Loucy (cell line): ENCODE data around the gene LRRC72.

Experiments
- H2AFZ ChIP-seq: fragments of 200-600 bp; sonication (generic); 2 replicates; pipeline ENCODE4 v1.6.0; 2016; ENCODE audit warnings: antibody characterized with exemption, mild to moderate bottlenecking, low read length, moderate library complexity
- H3F3A ChIP-seq: fragments of 200-600 bp; 2 replicates; pipeline ENCODE4 v1.6.0; 2016; ENCODE audit warnings: antibody characterized with exemption, low read depth, mild to moderate bottlenecking
- H3K27me3 ChIP-seq: fragments of 200-600 bp; sonication (generic); 2 replicates; pipeline ENCODE4 v1.6.1; 2014; ENCODE audit warnings: low read length, mild to moderate bottlenecking; ENCODE audit not compliant: insufficient read depth, poor library complexity, severe bottlenecking
- H3K36me3 ChIP-seq: fragments of 200-600 bp; sonication (generic); 2 replicates; pipeline ENCODE4 v1.6.1; 2016; ENCODE audit warnings: low read length; ENCODE audit not compliant: insufficient read depth
- H3K4me1 ChIP-seq: fragments of 200-600 bp; sonication (generic); 2 replicates; pipeline ENCODE4 v1.5.1; 2014; ENCODE audit warnings: low read length, mild to moderate bottlenecking; ENCODE audit not compliant: insufficient read depth, poor library complexity, severe bottlenecking
- H3K4me2 ChIP-seq: fragments of 200-600 bp; sonication (generic); 2 replicates; pipeline ENCODE4 v1.6.0; 2014; ENCODE audit warnings: antibody characterized with exemption, low read length, low read depth, mild to moderate bottlenecking; ENCODE audit not compliant: poor library complexity, severe bottlenecking
- H3K4me3 ChIP-seq: fragments of 200-600 bp; sonication (generic); 2 replicates; pipeline ENCODE4 v1.5.1; 2014; ENCODE audit warnings: low read length, mild to moderate bottlenecking, mixed read lengths; ENCODE audit not compliant: poor library complexity, severe bottlenecking
- H3K79me2 ChIP-seq: fragments of 200-600 bp; sonication (generic); 2 replicates; pipeline ENCODE4 v1.6.1; 2014; ENCODE audit warnings: low read length; ENCODE audit not compliant: insufficient read depth
- H3K9ac ChIP-seq: fragments of 200-600 bp; sonication (generic); 2 replicates; pipeline ENCODE4 v1.6.0; 2014; ENCODE audit warnings: mild to moderate bottlenecking, low read depth, low read length, moderate library complexity; ENCODE audit not compliant: poor library complexity, severe bottlenecking
- H3K9me2 ChIP-seq: fragments of 200-600 bp; sonication (generic); replicated peaks from 2 replicates; pipeline ENCODE4 v1.6.1; 2016; ENCODE audit warnings: low read depth, low read length, mixed read lengths
- H3K9me3 ChIP-seq: fragments of 200-600 bp; sonication (generic); 2 replicates; pipeline ENCODE4 v1.6.1; 2014; ENCODE audit warnings: mild to moderate bottlenecking, antibody characterized with exemption, low read length, low read depth; ENCODE audit not compliant: insufficient read depth
- H4K20me1 ChIP-seq: fragments of 200-600 bp; sonication (generic); 2 replicates; pipeline ENCODE4 v1.6.0; 2014; ENCODE audit warnings: antibody characterized with exemption, low read length, mild to moderate bottlenecking; ENCODE audit not compliant: insufficient read depth, poor library complexity, severe bottlenecking
- CTCF ChIP-seq: fragments of 200-600 bp; sonication (generic); conservative IDR thresholded peaks from 2 replicates; pipeline ENCODE4 v1.5.1; 2014; ENCODE audit warnings: mild to moderate bottlenecking, antibody characterized with exemption, low read length
- EZH2phosphoT487 ChIP-seq: fragments of 200-600 bp; IDR thresholded peaks from 2 replicates; pipeline ENCODE4 v1.6.1; 2018; ENCODE audit warnings: antibody characterized with exemption, mild to moderate bottlenecking, moderate library complexity, borderline replicate concordance

Gene LRRC72

GRCh38 chr7:16564909-16565426, 38.3 kb downstream of the LRRC72 start:
- H3K27me3 ChIP-seq: no peaks in the 10 kb centered on the region
- H4K20me1 ChIP-seq: no peaks in the 10 kb centered on the region
- H3K9me2 ChIP-seq: no peaks in the 10 kb centered on the region
- H2AFZ ChIP-seq: 0 out of 2 replicates have a peak overlapping the region, but pooled peaks have one; percentile 28
- TF ChIP-seq CTCF: peak; percentile 86
- no peak for TF ChIP-seq EZH2phosphoT487
- H3K9ac ChIP-seq: no peak overlapping the region
- peaks cover 15% of the 10 kb centered on the region for H3K4me1 ChIP-seq
- H3K9me3 ChIP-seq: no peaks in the 10 kb centered on the region
- H3K4me2 ChIP-seq: peak overlapping the region; percentile 1
- no peaks in the 10 kb centered on the region for H3K79me2 ChIP-seq
- H3K4me3 ChIP-seq: no peak overlapping the region
- H3K36me3 ChIP-seq: no peaks in the 10 kb centered on the region
- H3F3A ChIP-seq: no peaks in the 10 kb centered on the region

DNA sequence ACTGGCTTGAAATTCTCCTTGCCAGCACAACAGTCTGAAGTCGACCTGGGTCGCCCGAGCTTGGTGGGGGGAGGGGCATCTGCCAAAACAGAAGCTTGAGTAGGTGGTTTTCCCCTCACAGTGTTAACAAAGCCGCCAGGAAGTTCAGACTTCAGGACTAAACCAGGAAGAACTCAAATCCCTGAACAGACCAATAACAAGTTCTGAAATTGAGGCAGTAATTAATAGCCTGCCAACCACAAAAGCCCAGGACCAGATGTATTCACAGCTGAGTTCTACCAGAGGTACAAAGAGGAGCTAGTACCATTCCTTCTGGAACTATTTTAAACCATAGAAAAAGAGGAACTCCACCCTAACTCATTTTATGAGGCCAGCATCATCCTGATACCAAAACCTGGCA, 45.3 kb downstream of the LRRC72 start:
- H3K27me3 ChIP-seq: no peaks in the 10 kb centered on the region
- H3K4me2 ChIP-seq: no peak overlapping the region
- H3K79me2 ChIP-seq: no peaks in the 10 kb centered on the region
- no peak overlapping the region for H3K9ac ChIP-seq
- H3F3A ChIP-seq: no peaks in the 10 kb centered on the region
- no peaks in the 10 kb centered on the region for H3K9me3 ChIP-seq
- H2AFZ ChIP-seq: no peak overlapping the region
- H3K4me1 ChIP-seq: no peaks in the 10 kb centered on the region
- H3K9me2 ChIP-seq: no peaks in the 10 kb centered on the region
- no peak overlapping the region for H3K4me3 ChIP-seq
- no peaks in the 10 kb centered on the region for H4K20me1 ChIP-seq
- TF ChIP-seq CTCF: no peak
- no peak for TF ChIP-seq EZH2phosphoT487
- H3K36me3 ChIP-seq: no peaks in the 10 kb centered on the region

DNA sequence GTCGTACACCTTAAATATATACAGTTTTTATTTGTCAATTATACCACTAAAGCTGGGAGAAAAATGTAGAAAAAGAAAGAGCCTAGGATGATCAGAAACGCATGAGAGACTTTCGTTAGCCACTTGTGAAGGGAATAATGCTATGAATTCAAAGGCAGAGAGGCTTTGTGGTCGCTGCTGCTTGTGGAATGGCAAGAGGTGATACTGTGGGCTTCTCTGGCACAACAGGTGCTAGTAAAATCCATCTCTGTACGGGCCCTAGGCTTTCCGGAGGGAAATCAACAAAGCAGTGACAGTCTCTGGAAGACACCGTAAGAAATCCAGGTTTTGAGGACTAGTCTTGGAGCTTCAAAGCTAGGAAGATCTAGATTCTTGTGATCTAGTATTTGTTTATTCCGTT, 52.6 kb downstream of the LRRC72 start:
- Histone ChIP-seq H3K9ac (no peak overlapping the region), H3K9me2 (no peaks in the 10 kb centered on the region), H2AFZ (no peak overlapping the region), H3K27me3 (no peaks in the 10 kb centered on the region), H3F3A (no peaks in the 10 kb centered on the region), H3K4me3 (no peak overlapping the region), H3K4me2 (no peak overlapping the region), H4K20me1 (no peaks in the 10 kb centered on the region), H3K4me1 (no peaks in the 10 kb centered on the region), H3K9me3 (no peaks in the 10 kb centered on the region), H3K36me3 (no peaks in the 10 kb centered on the region), H3K79me2 (no peaks in the 10 kb centered on the region)
- TF ChIP-seq EZH2phosphoT487 (no peak), CTCF (no peak)
